ENCODE data around the gene AP1AR.
"Not testable (repeated sequence)": the region's sequence is repeated elsewhere in the genome, so short reads cannot be mapped to it uniquely, and the experiment has no call there.

The AP1AR gene

GRCh38 chr4:112279025-112279881 lies 47.7 kb downstream of the AP1AR start:
- no peak for DNase-seq

- DNase-seq: no peak
Measured at GRCh38 chr4:112279882-112280315, 48.3 kb downstream of the AP1AR start.

GRCh38 chr4:112280386-112281056 lies 48.9 kb downstream of the AP1AR start:
- no peak for DNase-seq

GRCh38 chr4:112281895-112282398 lies 50.4 kb downstream of the AP1AR start:
- DNase-seq: not testable (repeated sequence)

GRCh38 chr4:112282860-112283667 lies 51.5 kb downstream of the AP1AR start:
- DNase-seq: no peak

- DNase-seq: no peak
Measured at GRCh38 chr4:112284166-112284565, 52.6 kb downstream of the AP1AR start.

- no peak for DNase-seq
Measured at GRCh38 chr4:112284662-112285411, 53.2 kb downstream of the AP1AR start.

GRCh38 chr4:112287258-112287989 lies 55.8 kb downstream of the AP1AR start:
- DNase-seq: peak; percentile 59

- peak; percentile 81 for DNase-seq
Measured at GRCh38 chr4:112288455-112288854, 56.9 kb downstream of the AP1AR start.

GRCh38 chr4:112289407-112290253 lies 58.0 kb downstream of the AP1AR start:
- no peak for DNase-seq

GRCh38 chr4:112290341-112290740 lies 58.8 kb downstream of the AP1AR start:
- DNase-seq: peak; percentile 84

- peak; percentile 68 for DNase-seq
Measured at GRCh38 chr4:112296949-112297880, 65.6 kb downstream of the AP1AR start, which contains the start of gene ALPK1. TSS of gene ALPK1 (plus strand) at chr4:112297369.

- DNase-seq: no peak
Measured at GRCh38 chr4:112299721-112300120, 68.1 kb downstream of the AP1AR start.

GRCh38 chr4:112302320-112303274 lies 71.0 kb downstream of the AP1AR start:
- DNase-seq: peak; percentile 36

- not testable (repeated sequence) for DNase-seq
Measured at GRCh38 chr4:112305477-112305876, 73.9 kb downstream of the AP1AR start.

- not testable (repeated sequence) for DNase-seq
Measured at GRCh38 chr4:112309263-112309791, 77.7 kb downstream of the AP1AR start.

- no peak for DNase-seq
Measured at GRCh38 chr4:112311516-112311915, 79.9 kb downstream of the AP1AR start.
